GM12874 (cell line): ENCODE data around the gene TGFBR3L.
A peak's percentile ranks its signal among the peaks of the same experiment; 100 is the strongest.

Experiments
- TF ChIP-seq, protein P1 (sequence below): IDR thresholded peaks from 2 replicates; pipeline ENCODE4 v1.5.1; 2011; ENCODE audit warnings: low read depth, mild to moderate bottlenecking, control low read depth, low read length, moderate library complexity; ENCODE audit not compliant: insufficient read depth

TGFBR3L gene

DNA sequence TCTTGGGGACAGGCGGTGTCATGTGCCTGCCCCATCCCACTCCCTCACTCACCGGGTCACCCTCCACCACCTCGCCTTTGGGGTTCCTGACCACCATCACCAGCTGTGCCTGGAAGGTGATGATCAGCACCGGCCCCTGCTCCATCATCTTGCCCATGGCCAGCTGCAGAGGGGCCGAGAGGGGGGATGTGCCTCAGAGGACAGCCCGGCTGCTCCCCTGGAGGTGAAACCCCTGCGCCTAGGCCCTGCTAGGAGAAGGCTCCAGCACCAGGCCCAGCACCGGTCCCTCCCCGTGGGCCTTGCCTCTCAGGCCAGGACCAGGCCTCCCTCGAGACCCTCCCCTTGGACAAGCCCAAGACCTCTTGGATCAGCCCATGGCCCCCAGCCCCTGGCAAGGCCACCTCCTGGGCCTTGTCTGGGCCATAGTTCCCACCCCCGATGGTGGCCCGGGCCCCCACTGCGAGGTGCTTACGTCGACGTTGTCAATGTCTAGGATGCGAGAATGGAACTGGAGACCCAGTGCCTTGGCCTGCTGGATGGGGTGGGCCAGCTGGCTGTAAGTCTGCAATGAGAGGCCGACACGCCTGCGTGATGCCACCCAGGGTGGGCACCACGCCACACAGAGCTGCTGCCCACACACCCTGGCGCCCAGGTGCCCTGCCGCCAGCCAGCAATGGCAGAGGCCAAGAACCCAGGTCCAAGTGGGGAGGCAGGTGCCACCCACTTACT, 13.1 kb downstream of the TGFBR3L start:
- TF ChIP-seq, protein P1, sequence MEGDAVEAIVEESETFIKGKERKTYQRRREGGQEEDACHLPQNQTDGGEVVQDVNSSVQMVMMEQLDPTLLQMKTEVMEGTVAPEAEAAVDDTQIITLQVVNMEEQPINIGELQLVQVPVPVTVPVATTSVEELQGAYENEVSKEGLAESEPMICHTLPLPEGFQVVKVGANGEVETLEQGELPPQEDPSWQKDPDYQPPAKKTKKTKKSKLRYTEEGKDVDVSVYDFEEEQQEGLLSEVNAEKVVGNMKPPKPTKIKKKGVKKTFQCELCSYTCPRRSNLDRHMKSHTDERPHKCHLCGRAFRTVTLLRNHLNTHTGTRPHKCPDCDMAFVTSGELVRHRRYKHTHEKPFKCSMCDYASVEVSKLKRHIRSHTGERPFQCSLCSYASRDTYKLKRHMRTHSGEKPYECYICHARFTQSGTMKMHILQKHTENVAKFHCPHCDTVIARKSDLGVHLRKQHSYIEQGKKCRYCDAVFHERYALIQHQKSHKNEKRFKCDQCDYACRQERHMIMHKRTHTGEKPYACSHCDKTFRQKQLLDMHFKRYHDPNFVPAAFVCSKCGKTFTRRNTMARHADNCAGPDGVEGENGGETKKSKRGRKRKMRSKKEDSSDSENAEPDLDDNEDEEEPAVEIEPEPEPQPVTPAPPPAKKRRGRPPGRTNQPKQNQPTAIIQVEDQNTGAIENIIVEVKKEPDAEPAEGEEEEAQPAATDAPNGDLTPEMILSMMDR, result no peak

DNA sequence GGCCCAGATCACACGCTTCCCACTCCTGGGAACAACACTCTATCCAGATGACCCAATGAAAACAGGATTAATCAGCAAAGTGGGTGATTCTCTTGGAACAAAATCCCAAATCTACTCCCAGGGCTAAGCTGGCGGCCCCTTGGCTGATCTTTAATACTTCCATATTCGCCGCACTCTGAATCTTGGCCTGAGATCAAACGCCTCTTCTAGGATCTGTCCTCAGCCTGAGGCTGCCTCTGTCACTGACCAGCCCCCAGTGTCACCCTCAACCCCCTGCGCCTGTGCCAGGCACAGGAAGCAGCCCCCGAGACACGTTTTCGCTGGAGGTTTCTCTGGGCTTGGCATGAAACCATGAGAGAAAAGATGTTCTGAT, 13.7 kb downstream of the TGFBR3L start:
- TF ChIP-seq, protein P1, result no peak

DNA sequence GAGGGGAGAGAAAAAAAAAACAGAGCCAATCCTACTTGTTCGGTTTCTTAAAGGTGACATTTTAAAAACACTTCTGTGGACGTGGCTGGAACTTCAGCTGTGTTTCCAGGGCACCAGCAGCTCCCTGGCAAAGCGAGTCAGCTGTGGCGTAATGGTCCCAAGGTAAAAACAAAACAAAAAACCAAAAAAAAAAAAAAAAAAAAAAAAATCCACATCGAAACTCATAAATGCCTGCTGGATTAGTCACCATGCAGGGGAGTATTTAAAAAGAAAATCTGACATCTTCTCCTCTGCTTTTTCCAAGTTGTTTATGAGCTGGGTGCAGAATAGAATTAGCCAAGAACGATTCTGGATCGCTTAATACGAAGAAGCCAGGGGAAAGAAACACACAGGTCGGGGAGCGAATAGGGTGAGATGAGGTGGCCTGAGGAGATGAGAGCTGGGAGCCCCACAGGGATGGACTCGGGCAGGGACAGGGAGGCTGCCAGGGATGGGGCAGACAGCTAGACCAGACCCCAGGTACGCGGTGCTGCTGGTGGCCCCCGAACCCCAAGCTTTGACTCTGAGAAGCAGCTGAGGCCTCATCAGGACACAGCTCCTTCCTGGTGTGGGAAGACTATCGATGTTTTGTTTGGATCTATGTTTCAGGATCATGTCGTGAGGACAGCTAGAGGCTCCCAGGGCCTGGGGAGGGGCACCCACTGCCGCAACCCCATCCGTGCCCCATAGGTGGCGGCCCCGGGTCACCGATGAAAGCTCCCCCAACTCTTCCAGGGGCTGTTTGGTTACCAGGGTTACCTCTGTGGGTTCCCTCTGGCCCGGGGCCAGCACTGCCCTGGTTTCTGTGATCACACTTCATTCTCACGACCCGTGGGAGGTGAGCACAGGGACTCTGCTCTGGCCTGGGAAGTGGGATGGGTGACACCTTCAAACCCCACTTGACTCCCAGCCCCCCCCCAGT, 14.4 kb downstream of the TGFBR3L start:
- TF ChIP-seq, protein P1, result peak; percentile 67

DNA sequence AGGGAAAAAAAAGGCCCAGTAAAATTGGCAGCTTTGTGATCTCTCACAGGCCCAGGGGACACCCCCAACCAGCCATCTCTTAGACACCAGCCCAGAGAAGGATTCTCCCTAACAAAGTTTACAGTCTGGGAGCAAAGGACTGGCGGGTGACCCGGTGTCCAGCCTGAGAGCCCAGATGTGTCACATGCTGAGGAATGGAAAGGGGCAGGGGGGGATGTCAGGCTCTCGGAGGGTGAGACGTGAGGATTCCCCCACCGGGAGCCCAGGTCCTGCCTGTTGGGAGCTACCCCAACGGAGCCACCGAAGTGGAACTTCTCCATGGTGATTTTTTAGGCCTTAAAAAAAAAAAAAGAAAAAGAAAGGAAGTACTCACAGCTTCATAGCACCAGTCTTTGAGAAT, 16.1 kb downstream of the TGFBR3L start:
- TF ChIP-seq, protein P1, result no peak

DNA sequence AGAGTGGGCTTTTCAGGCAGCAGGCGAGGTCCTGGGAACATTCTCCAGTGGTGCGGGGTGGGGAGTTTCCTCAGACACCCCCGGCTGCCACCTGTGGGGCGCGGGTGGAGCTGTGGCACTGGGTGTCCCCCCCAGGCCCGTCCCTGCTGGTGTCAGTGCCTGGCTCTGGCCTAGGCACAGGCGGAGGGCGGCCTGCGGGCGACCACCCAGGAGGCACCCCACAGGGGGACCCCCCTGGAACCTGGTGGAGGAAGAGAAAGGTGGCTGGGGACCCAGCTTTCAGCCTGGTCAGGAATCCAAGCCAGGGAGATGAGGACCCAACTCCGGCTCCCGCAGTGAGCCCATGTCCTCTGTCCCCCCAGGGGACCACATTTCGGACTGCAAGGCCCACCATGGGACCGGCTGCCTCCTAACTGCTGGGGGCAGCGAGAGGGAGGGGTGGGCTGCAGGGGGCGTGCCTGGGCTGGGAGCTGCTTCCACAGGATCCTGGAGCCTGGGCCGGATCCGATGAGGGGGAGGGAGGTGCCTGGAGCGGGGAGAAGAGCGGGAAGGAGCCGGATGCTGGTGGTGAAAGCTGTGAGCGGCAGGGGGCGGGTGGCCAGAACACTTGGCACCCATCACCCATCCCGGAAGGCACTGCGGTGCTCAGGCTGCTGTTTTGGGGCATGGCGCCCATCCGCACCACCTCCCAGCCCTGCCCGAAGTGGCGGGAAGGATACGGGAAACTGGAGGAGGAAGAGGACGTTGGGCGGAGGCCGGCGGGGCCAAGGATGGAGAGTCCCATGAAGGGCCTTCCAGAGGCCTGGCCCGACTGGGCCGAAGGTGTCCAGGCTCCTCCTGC, 16.8 kb downstream of the TGFBR3L start:
- TF ChIP-seq, protein P1, result no peak

DNA sequence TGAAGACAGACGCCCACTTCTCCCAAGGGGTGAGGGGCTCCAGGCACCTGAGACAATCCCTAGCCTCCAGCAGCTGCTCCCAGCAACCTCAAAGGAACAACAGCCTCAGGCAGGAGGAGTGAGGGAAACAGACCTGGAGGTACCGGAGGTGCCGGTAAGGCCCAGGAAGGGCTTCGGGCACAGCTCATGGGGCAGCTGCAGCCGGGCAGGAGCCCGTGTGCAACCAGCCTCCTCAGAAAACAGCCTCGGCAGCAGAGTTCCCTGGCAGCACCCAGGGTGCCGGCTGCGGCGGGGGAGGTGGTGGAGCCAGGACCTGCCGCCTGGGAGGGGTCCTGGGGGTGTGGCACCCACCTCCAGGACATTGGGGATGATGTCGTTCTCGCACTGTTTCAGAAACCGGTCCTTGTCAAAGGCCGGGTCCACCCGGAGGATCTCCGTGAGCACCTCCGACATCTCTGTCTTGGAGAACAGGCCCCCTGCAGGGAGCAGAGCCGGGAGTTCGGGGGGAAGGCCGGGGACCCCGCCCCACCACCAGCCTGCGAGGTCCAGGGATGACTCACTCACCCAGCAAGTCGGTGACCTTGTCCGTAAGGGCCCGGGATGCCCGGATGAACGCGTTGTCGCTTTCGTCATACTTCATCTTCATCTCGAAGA, 17.8 kb downstream of the TGFBR3L start:
- TF ChIP-seq, protein P1, result no peak
